H9 (cell line): Measurements from ENCODE around the gene IFIT1. TPM values are rescaled to one million over a fixed set of nuclear protein-coding genes. Genes with fewer than 3 reads are reported as not detected.
"Not testable (repeated sequence)": the region's sequence is repeated elsewhere in the genome, so short reads cannot be mapped to it uniquely, and the experiment has no call there.

Experiments
- DNase-seq: peaks from one replicate; pipeline ENCODE4 v3.0.0-alpha.2; 2017
- H2AFZ ChIP-seq: one replicate; pipeline ENCODE4 v1.6.1; 2013; ENCODE audit warnings: mild to moderate bottlenecking, low read length, control low read depth, moderate library complexity
- H2AK5ac ChIP-seq: 2 replicates; pipeline ENCODE4 v1.6.1; 2013; ENCODE audit warnings: low read length, control low read depth, mixed read lengths; ENCODE audit not compliant: insufficient read length
- H2BK120ac ChIP-seq: one replicate; pipeline ENCODE4 v1.6.1; 2013; ENCODE audit warnings: low read depth, mild to moderate bottlenecking, low read length, control low read depth, inconsistent platforms; ENCODE audit not compliant: poor library complexity, severe bottlenecking
- H2BK12ac ChIP-seq: 2 replicates; pipeline ENCODE4 v1.6.1; 2013; ENCODE audit warnings: low read length, control low read depth, mixed read lengths, low read depth; ENCODE audit not compliant: insufficient read length
- H2BK15ac ChIP-seq: 2 replicates; pipeline ENCODE4 v1.6.1; 2013; ENCODE audit warnings: low read depth, low read length, control low read depth
- H2BK20ac ChIP-seq: one replicate; pipeline ENCODE4 v1.6.1; 2013; ENCODE audit warnings: low read depth, mild to moderate bottlenecking, low read length, control low read depth, inconsistent platforms; ENCODE audit not compliant: poor library complexity, severe bottlenecking
- H2BK5ac ChIP-seq: 2 replicates; pipeline ENCODE4 v1.6.1; 2013; ENCODE audit warnings: low read length, control low read depth, mixed read lengths; ENCODE audit not compliant: insufficient read length
- H3K14ac ChIP-seq: 2 replicates; pipeline ENCODE4 v1.6.1; 2013; ENCODE audit warnings: low read length, control low read depth; ENCODE audit not compliant: insufficient read depth
- H3K18ac ChIP-seq: 2 replicates; pipeline ENCODE4 v1.6.1; 2013; ENCODE audit warnings: low read depth, mild to moderate bottlenecking, mixed read lengths, low read length, control low read depth; ENCODE audit not compliant: insufficient read length
- H3K23ac ChIP-seq: 2 replicates; pipeline ENCODE4 v1.6.1; 2013; ENCODE audit warnings: low read length, control low read depth, mixed read lengths, low read depth; ENCODE audit not compliant: insufficient read length
- H3K23me2 ChIP-seq: 2 replicates; pipeline ENCODE4 v1.6.1; 2013; ENCODE audit warnings: low read depth, mild to moderate bottlenecking, mixed read lengths, low read length, control low read depth; ENCODE audit not compliant: insufficient read length, poor library complexity, severe bottlenecking
- H3K27ac ChIP-seq: 2 replicates; pipeline ENCODE4 v1.5.1; 2013; ENCODE audit warnings: low read length, control low read depth, mixed read lengths, low read depth; ENCODE audit not compliant: insufficient read length
- H3K27me3 ChIP-seq: 2 replicates; pipeline ENCODE4 v1.6.1; 2013; ENCODE audit warnings: low read length, control low read depth, inconsistent platforms; ENCODE audit not compliant: insufficient read depth
- H3K4ac ChIP-seq: 2 replicates; pipeline ENCODE4 v1.6.1; 2013; ENCODE audit warnings: low read depth, mild to moderate bottlenecking, control low read depth, inconsistent platforms, low read length, moderate library complexity
- H3K4me1 ChIP-seq: 2 replicates; pipeline ENCODE4 v1.6.1; 2013; ENCODE audit warnings: low read length, control low read depth, inconsistent platforms; ENCODE audit not compliant: insufficient read depth
- H3K4me2 ChIP-seq: 2 replicates; pipeline ENCODE4 v1.6.1; 2013; ENCODE audit warnings: low read length, control low read depth, mixed read lengths; ENCODE audit not compliant: insufficient read length, insufficient read depth
- H3K56ac ChIP-seq: 2 replicates; pipeline ENCODE4 v1.6.1; 2013; ENCODE audit warnings: low read depth, mild to moderate bottlenecking, mixed read lengths, low read length, control low read depth; ENCODE audit not compliant: insufficient read length
- H3K79me1 ChIP-seq: 2 replicates; pipeline ENCODE4 v1.6.1; 2013; ENCODE audit warnings: low read depth, mild to moderate bottlenecking, moderate library complexity, low read length, control low read depth, inconsistent platforms; ENCODE audit not compliant: insufficient read depth, poor library complexity, severe bottlenecking
- H3K79me2 ChIP-seq: 2 replicates; pipeline ENCODE4 v1.6.1; 2013; ENCODE audit warnings: low read length, control low read depth, inconsistent platforms; ENCODE audit not compliant: insufficient read depth
- H3K9ac ChIP-seq: 2 replicates; pipeline ENCODE4 v1.6.1; 2013; ENCODE audit warnings: low read length, control low read depth, mixed read lengths; ENCODE audit not compliant: insufficient read length; ENCODE audit errors: extremely low read depth
- H3K9me3 ChIP-seq: one replicate; pipeline ENCODE4 v1.6.1; 2013; ENCODE audit warnings: low read depth, low read length, inconsistent platforms; ENCODE audit not compliant: control insufficient read depth
- H3T11ph ChIP-seq: one replicate; pipeline ENCODE4 v1.6.1; 2013; ENCODE audit warnings: mild to moderate bottlenecking, low read length, control low read depth, inconsistent platforms
- H4K20me1 ChIP-seq: one replicate; pipeline ENCODE4 v1.6.1; 2013; ENCODE audit not compliant: control insufficient read depth, insufficient read length, insufficient read depth
- H4K5ac ChIP-seq: 2 replicates; pipeline ENCODE4 v1.6.1; 2013; ENCODE audit warnings: low read depth, mild to moderate bottlenecking, mixed read lengths, low read length, control low read depth; ENCODE audit not compliant: insufficient read length
- H4K8ac ChIP-seq: replicated peaks from 2 replicates; pipeline ENCODE4 v1.6.1; 2013; ENCODE audit warnings: low read length, control low read depth, mixed read lengths, low read depth; ENCODE audit not compliant: insufficient read length
- H4K91ac ChIP-seq: 2 replicates; pipeline ENCODE4 v1.6.1; 2013; ENCODE audit warnings: low read depth, mild to moderate bottlenecking, moderate library complexity, mixed read lengths, low read length, control low read depth; ENCODE audit not compliant: insufficient read length
- H3K27ac Mint-ChIP-seq, 3 experiments: 2 replicates in 2 of 3; 3 replicates in 1 of 3; pipeline ENCODE4 v1.8.0; 2020 to 2021; ENCODE audit warnings: mixed read lengths in 3 of 3, mild to moderate bottlenecking in 1 of 3, moderate library complexity in 1 of 3
- H3K27me3 Mint-ChIP-seq: 2 replicates; pipeline ENCODE4 v1.8.0; 2021; ENCODE audit warnings: low read depth, mild to moderate bottlenecking, moderate library complexity, mixed read lengths
- H3K36me3 Mint-ChIP-seq, 3 experiments: 2 replicates in 2 of 3; 3 replicates in 1 of 3; pipeline ENCODE4 v1.8.0; 2020 to 2021; ENCODE audit warnings: low read depth in 3 of 3, mixed read lengths in 3 of 3; ENCODE audit not compliant: insufficient read depth in 1 of 3
- H3K4me1 Mint-ChIP-seq, 2 experiments: 2 replicates each; pipeline ENCODE4 v1.8.0; 2020; ENCODE audit warnings: mixed read lengths in 2 of 2
- H3K4me3 Mint-ChIP-seq, 2 experiments: 2 replicates in 1 of 2; 3 replicates in 1 of 2; pipeline ENCODE4 v1.8.0; 2020 to 2021; ENCODE audit warnings: mild to moderate bottlenecking in 2 of 2, mixed read lengths in 2 of 2, moderate library complexity in 1 of 2
- H3K9me3 Mint-ChIP-seq, 2 experiments: 2 replicates in 1 of 2; 3 replicates in 1 of 2; pipeline ENCODE4 v1.8.0; 2020; ENCODE audit warnings: mild to moderate bottlenecking in 2 of 2, mixed read lengths in 2 of 2, moderate library complexity in 1 of 2
- WGBS: extraction: QIAGEN DNeasy Blood & Tissue Kit; methylation state at CpG from one replicate; pipeline ENCODE4 v1.1.7; 2013; ENCODE audit warnings: missing lambda C conversion rate, low lambda C conversion rate, mixed read lengths; ENCODE audit not compliant: insufficient read length; ENCODE audit errors: extremely low coverage; 5-methylcytosine and 5-hydroxymethylcytosine counted together
- total RNA-seq: library from RNA; stranded (reverse); gene quantifications from 2 replicates; pipeline ENCODE4 v1.2.1, GENCODE V29; 2021

The IFIT1 gene
- total RNA-seq, 1 experiment from 2014 or later = 1.2 TPM

- H2BK12ac ChIP-seq, H3K79me1 ChIP-seq, H4K91ac ChIP-seq, H3K23ac ChIP-seq, H3K23me2 ChIP-seq, H3K4me3 Mint-ChIP-seq, H2BK20ac ChIP-seq, H3K9me3 Mint-ChIP-seq, H2BK5ac ChIP-seq, H3K4me2 ChIP-seq, H2AFZ ChIP-seq, H4K5ac ChIP-seq, H4K20me1 ChIP-seq, H3K27ac Mint-ChIP-seq, H3K79me2 ChIP-seq, H4K8ac ChIP-seq, DNase-seq, H3K4me1 Mint-ChIP-seq, H3K14ac ChIP-seq, H2BK120ac ChIP-seq, H3K4ac ChIP-seq, H3K27me3 Mint-ChIP-seq, H2BK15ac ChIP-seq, H3K9ac ChIP-seq, H3K18ac ChIP-seq, H3K27me3 ChIP-seq, H3K4me1 ChIP-seq, H3K56ac ChIP-seq, H3K27ac ChIP-seq, H2AK5ac ChIP-seq, H3T11ph ChIP-seq, H3K9me3 ChIP-seq: not testable (repeated sequence)
- WGBS = no CpG with 5 or more reads among the region's 3 CpGs
- peaks cover 7 to 25% (median 13%) of the 10 kb centered on the region in 3 experiments; a peak in 6 of 7 replicates for H3K36me3 Mint-ChIP-seq
Measured at GRCh38 chr10:89407792-89408191, 15.4 kb downstream of the IFIT1 start.

DNA sequence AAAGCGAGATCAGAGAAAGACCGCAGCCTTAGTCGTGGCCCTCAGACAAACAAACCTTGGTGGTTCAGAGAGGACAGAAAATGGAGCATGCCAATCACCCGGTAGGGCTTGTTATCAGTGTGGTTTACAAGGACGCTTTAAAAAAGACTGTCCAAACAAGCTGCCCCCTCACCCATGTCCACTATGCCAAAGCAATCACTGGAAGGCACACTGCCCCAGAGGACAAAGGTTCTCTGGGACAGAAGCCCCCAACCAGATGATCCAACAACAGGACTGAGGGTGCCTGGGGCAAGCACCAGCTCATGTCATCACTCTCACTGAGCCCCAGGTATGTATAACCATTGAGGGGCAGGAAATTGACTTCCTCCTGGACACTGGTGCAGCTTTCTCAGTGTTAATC is 16.9 kb downstream of the IFIT1 start:
- no CpG with 5 or more reads among the region's 5 CpGs for WGBS
- H3K14ac ChIP-seq, H3T11ph ChIP-seq: not testable (repeated sequence)

More for the DNA sequence above, 16.9 kb downstream of the IFIT1 start:
- not testable (repeated sequence) for H3K9me3 ChIP-seq, H3K4me2 ChIP-seq, H2BK20ac ChIP-seq, H4K5ac ChIP-seq, H2BK15ac ChIP-seq, H2BK5ac ChIP-seq, H4K20me1 ChIP-seq, H3K4ac ChIP-seq, H3K79me1 ChIP-seq, H3K23ac ChIP-seq, H3K9me3 Mint-ChIP-seq, H2BK12ac ChIP-seq, H3K4me1 Mint-ChIP-seq, H4K91ac ChIP-seq, H3K56ac ChIP-seq, H3K27ac ChIP-seq, H3K4me3 Mint-ChIP-seq, H3K27ac Mint-ChIP-seq, H3K23me2 ChIP-seq, H3K4me1 ChIP-seq, H4K8ac ChIP-seq, H2BK120ac ChIP-seq, DNase-seq, H2AK5ac ChIP-seq, H2AFZ ChIP-seq, H3K18ac ChIP-seq, H3K27me3 ChIP-seq, H3K27me3 Mint-ChIP-seq, H3K79me2 ChIP-seq, H3K9ac ChIP-seq
- H3K36me3 Mint-ChIP-seq = peaks cover 7 to 25% (median 13%) of the 10 kb centered on the region in 3 experiments; a peak in 6 of 7 replicates
